ENCODE data around the gene CSKMT.

GRCh38 chr11:62656796-62657429, 8.2 kb upstream of the CSKMT start:
- no peak for TF ChIP-seq EZH2 (IDR thresholded peaks at IDR 0.05; ENCODE audit: borderline replicate concordance, insufficient read depth, low read depth, low read length, poor library complexity, severe bottlenecking)
- TF ChIP-seq, protein P1, sequence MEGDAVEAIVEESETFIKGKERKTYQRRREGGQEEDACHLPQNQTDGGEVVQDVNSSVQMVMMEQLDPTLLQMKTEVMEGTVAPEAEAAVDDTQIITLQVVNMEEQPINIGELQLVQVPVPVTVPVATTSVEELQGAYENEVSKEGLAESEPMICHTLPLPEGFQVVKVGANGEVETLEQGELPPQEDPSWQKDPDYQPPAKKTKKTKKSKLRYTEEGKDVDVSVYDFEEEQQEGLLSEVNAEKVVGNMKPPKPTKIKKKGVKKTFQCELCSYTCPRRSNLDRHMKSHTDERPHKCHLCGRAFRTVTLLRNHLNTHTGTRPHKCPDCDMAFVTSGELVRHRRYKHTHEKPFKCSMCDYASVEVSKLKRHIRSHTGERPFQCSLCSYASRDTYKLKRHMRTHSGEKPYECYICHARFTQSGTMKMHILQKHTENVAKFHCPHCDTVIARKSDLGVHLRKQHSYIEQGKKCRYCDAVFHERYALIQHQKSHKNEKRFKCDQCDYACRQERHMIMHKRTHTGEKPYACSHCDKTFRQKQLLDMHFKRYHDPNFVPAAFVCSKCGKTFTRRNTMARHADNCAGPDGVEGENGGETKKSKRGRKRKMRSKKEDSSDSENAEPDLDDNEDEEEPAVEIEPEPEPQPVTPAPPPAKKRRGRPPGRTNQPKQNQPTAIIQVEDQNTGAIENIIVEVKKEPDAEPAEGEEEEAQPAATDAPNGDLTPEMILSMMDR (IDR thresholded peaks at IDR 0.05): no peak
